BE2C (cell line): ENCODE data around the gene EVX2.

Experiments
- DNase-seq: peaks from one replicate; pipeline ENCODE4 v3.0.0-alpha.2; 2020
- H3K27me3 ChIP-seq: fragments of 250-450 bp; sonication (Bioruptor Pico); 2 replicates; pipeline ENCODE4 v1.5.1; 2020; ENCODE audit warnings: mild to moderate bottlenecking
- H3K36me3 ChIP-seq: fragments of 250-450 bp; sonication (Bioruptor Pico); 2 replicates; pipeline ENCODE4 v1.5.1; 2020; ENCODE audit warnings: mild to moderate bottlenecking
- H3K4me1 ChIP-seq: fragments of 250-450 bp; sonication (Bioruptor Pico); 2 replicates; pipeline ENCODE4 v1.5.1; 2020
- H3K4me3 ChIP-seq: 2 replicates; pipeline ENCODE4 v1.5.1; 2011; ENCODE audit warnings: low read depth, low read length
- H3K9me3 ChIP-seq: fragments of 250-450 bp; sonication (Bioruptor Pico); 2 replicates; pipeline ENCODE4 v1.5.1; 2020
- TF ChIP-seq, protein P1 (sequence below): IDR thresholded peaks from 2 replicates; pipeline ENCODE4 v1.5.1; 2012; ENCODE audit warnings: mild to moderate bottlenecking, low read depth, low read length

Gene EVX2

DNA sequence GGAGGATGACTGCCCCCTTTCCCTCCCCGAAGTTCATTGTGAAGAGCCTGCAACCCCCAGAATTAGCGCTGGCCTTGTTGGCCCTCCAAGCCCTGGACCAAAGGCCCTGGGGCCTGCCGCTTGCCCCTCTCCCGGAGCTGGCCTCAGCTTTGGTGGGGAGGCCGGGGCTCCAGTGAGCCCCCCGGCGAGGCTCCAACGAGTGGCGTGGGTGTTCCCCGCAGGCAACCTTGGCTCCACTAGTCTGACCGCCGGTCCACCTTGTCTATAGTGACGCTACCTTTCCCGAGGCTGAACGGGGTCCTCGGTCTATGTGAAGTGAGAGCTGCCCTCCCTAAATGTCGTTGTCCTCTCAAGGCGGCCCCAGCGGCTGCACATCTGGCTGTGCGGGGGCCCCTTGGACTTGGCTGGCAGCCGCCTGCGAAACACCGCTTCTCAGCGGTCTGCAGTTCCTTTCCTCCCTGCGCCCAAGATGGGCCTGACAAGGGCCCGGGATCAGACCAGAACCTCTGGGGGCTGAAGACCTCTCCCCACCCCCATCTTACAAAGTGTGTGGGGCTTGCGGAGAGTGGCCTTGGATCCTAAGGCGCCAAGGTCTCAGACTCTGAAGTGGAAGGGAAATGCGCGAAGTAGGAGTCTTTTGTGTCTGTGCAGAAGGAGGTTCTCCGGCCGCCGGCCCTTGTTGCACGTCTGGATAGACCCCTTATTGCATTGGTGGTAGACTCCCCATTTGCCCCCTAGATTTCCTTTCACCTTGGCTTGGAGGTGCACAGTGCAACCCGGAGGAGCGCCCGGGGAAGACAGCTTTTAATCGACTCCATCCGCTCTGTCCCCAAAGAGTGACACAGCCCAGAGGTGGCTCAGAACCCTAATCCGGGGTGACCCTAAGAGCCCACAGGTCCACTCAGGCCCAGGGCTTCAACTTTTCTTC is 28.9 kb upstream of the EVX2 start:
- no peak for DNase-seq
- H3K4me3 ChIP-seq: no peak overlapping the region
- peaks cover 43% of the 10 kb centered on the region for H3K27me3 ChIP-seq
- TF ChIP-seq, protein P1, sequence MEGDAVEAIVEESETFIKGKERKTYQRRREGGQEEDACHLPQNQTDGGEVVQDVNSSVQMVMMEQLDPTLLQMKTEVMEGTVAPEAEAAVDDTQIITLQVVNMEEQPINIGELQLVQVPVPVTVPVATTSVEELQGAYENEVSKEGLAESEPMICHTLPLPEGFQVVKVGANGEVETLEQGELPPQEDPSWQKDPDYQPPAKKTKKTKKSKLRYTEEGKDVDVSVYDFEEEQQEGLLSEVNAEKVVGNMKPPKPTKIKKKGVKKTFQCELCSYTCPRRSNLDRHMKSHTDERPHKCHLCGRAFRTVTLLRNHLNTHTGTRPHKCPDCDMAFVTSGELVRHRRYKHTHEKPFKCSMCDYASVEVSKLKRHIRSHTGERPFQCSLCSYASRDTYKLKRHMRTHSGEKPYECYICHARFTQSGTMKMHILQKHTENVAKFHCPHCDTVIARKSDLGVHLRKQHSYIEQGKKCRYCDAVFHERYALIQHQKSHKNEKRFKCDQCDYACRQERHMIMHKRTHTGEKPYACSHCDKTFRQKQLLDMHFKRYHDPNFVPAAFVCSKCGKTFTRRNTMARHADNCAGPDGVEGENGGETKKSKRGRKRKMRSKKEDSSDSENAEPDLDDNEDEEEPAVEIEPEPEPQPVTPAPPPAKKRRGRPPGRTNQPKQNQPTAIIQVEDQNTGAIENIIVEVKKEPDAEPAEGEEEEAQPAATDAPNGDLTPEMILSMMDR: no peak
- no peaks in the 10 kb centered on the region for H3K9me3 ChIP-seq
- 0 out of 2 replicates have a peak, but pooled peaks cover 3% of the 10 kb centered on the region for H3K4me1 ChIP-seq
- no peaks in the 10 kb centered on the region; the same call in 1 of the 2 replicates for H3K36me3 ChIP-seq

DNA sequence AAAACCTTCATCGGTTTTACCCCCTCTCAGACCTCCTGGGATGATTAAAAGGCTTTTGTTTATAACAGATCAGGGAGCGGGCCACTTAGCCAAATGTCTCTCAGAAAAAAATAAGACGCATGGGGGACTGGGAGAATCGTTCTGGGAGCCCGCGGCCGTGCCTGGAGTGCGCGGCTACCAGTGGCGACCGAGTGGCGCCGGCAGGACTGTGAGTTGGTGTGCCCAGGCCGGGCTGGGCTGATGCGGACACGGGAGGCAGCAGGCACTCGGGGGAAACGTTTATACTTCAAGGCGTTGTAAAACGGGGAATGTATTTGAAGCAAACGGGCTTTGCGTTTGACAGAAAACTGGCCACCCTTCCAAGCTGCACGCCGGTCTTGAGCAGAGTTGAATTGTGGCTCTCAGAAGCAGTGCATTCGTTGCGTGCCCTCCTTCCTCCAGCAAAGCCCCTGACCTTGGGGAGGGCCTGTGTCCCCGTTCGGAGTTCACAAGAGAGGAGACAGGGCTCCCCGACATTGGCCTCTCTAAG is 28.1 kb upstream of the EVX2 start:
- DNase-seq: no peak
- TF ChIP-seq, protein P1: no peak
- Histone ChIP-seq H3K4me3 (peak overlapping the region; percentile 31), H3K9me3 (no peaks in the 10 kb centered on the region), H3K4me1 (0 out of 2 replicates have a peak, but pooled peaks cover 3% of the 10 kb centered on the region), H3K36me3 (no peaks in the 10 kb centered on the region; the same call in 1 of the 2 replicates), H3K27me3 (peaks cover 43% of the 10 kb centered on the region)

DNA sequence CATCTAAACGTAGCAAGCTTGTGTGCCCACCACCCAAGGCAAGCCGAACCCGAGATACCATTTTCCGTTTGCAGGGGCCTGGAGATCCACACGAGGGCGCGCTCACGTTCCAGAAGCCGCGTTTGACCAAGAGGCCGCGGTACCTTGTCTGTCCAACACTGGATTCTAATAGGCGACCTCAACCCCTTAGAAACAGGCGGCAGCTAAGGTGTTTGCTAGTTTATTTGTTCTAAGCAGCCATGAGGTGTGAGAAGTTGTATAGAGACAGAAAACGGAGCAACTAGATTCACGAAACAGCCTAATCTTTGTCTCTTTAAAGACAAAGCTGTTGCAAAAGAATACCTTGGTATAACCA is 27.5 kb upstream of the EVX2 start:
- H3K36me3 ChIP-seq: no peaks in the 10 kb centered on the region; the same call in 1 of the 2 replicates
- H3K9me3 ChIP-seq: no peaks in the 10 kb centered on the region
- no peaks in the 10 kb centered on the region for H3K4me1 ChIP-seq
- TF ChIP-seq, protein P1: peak; percentile 78
- peak overlapping the region; percentile 31 for H3K4me3 ChIP-seq
- peak; percentile 66 for DNase-seq
- H3K27me3 ChIP-seq: peaks cover 49% of the 10 kb centered on the region

DNA sequence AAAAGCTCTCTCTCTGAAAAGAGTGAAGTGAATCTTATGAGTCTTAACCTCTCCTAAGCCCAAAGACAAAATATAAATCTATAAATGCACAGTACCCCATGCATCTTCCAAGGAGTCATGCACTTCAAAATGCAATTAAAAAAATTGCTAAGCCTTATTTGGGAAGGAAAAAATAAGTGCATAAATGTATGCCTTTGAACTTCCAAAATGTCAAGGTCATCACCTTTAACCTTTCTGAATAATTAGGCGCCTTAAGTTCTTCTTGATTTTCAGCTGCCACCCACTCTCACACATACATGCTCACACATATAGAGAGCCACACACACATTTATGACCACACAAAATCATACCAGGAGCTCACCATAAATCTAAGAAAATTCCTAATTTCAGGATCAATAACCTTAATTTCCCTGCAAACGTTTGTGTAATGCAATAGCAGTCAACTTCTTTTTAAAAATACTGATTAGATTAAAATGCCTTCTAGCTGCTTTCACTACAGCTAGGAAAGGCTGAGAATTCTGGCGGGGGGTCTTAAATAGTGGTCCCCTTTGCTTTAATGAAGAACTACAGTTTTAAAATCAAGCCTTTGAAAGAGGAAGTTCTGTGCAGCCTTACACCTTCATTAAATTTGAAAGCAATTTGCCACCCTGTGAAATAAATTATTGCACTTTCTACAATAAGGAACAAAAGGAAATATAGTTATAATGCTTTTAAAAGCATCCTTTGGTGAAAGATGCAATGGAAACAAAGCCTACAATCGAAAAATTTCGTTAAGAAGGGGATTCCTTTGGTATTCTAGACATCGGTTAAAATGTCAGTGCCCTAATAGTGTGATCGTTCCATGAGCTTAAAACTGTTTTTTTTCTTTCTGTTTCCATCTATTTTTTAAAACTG is 26.9 kb upstream of the EVX2 start:
- TF ChIP-seq, protein P1: no peak
- no peaks in the 10 kb centered on the region for H3K4me1 ChIP-seq
- H3K27me3 ChIP-seq: peaks cover 55% of the 10 kb centered on the region
- no peaks in the 10 kb centered on the region for H3K9me3 ChIP-seq
- DNase-seq: no peak
- H3K4me3 ChIP-seq: no peak overlapping the region
- H3K36me3 ChIP-seq: no peaks in the 10 kb centered on the region

DNA sequence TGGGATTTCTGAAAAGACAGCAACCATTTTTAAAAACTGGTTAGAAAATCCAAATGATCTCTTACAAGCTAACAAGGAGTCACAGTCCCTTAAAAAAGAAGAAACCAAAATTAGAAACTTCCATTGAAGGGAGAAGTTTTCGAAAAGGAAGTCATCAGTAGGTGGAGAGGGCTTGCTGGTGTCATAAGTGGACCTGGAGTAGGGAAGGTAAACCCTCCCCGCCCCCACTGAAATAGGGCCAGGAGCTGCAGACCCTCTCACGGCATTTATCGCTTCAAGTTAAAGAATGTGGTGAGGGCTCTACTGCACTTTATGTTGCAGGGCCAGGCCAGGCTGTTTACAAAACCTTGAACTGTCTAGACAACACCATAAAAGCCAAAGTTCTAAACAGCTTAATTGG is 26.2 kb upstream of the EVX2 start:
- H3K9me3 ChIP-seq: no peaks in the 10 kb centered on the region
- H3K4me1 ChIP-seq: no peaks in the 10 kb centered on the region
- TF ChIP-seq, protein P1: no peak
- no peak for DNase-seq
- no peak overlapping the region for H3K4me3 ChIP-seq
- H3K36me3 ChIP-seq: no peaks in the 10 kb centered on the region
- H3K27me3 ChIP-seq: peaks cover 62% of the 10 kb centered on the region
